Stimulated activated CD4-positive, alpha-beta T cell treated with anti-CD3 and anti-CD28 coated beads, Interleukin-12 subunit alpha, Interleukin-12 subunit beta, amount 100 ng/mL, for 24 hours (primary cell): Measurements from ENCODE around the gene VSIG10L.

Experiments
- DNase-seq, 2 experiments: peaks; one replicate each; pipeline ENCODE4 v3.0.0-alpha.2; 2020; ENCODE audit warnings: low read depth in 2 of 2

VSIG10L gene

DNA sequence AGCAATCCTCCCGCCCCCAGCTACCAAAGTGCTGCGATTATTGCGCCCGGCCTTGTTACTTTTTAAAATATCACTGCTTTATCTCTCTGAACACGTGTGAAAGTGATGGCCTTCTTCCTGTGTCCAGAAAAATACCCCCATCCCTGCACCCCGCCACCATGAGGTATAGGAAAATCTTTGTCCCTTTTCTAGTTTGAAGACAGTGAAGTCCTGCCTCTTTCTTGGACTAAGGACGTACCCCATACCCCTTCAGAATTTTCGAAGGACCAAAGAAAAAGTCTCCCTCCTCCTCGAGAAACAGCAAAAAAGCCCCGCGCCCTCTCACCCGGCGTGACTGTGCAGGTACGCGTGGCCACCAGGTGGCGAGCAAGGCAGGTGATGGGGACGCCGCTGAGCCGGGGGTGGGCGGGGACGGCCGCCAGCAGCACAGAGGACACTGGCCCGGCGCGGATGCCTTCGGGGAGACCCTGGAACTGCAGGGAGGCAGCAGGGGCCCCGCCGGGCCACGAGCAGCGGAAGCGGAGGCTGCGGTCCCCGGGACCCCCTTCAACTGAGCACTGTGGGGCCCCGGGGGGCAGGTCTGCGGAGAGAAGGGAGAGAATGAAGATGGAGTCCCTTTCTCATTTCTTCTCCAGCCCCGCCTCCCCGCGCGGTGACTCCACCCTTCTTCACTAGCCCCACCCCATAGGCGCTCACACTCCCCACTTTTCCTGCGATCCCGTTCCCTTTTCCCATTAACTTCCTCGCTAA lies 3.2 kb downstream of the VSIG10L start:
- DNase-seq, result peak; percentile 73 to 87

DNA sequence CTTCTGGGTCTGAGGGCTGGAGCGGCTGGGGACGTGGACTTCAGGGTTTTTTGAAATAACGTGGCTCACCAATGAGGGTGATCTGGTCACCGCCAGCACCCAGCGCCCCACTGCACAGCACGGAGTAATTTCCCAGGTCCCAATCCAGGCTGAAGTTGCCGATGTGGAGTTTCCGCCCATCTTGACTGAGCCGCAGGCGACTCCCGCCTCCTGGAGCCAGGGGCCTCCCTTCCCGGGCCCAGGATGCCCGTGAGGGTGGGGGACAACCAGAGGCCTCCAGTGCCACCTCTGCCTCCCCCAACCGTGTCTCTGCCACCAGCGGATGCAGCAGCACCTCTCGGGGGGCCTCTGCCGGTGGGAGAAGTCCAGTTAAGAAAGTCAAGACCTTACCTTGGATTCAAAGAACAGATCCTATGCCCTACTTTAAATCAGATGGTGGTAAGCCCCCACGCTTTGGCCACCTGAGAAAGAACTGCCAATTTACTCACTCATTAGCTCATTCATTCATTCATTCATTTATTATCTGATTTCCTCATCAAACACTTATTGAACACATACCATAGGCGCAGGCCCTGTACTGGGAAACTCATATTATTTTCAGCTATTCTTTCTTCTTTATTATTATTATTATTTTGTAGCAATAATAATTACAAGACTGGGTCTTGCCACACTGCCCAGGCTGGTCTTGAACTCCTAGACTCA lies 3.9 kb downstream of the VSIG10L start:
- DNase-seq, result no peak

DNA sequence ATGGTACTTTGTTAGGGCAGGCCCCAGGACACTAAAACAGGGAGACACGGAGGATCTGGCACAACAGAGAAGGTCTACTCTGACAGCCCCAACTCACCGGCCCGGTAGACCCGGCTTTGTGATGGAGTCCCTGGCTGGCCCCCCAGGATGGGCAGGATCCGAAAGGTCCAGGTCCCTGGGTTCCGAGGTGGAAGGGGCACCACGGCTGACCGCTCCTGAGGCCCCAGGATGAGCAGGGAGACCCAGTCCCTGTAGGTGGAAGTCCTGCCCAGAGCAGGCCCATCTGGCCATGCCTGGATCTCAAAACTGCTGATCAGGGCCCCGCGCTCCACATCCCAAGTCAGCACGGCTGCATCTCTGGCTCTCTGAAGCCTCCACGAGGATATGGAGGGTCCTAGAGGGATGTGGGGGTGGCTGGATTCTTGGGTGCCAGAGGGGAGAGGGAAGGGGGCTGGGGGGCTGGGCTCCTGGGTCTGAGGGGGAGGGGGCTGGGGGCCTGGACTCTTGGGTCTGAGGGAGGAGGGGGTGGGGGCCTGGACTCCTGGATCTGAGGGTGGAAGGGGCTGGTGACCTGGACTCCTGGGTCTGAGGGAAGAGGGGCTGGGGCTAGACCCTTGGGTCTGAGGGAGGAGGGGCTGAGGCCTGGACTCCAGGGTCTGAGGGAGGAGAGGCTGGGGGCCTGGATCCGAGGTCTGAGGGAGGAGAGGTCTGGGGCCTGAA lies 4.6 kb downstream of the VSIG10L start:
- DNase-seq, result no peak

DNA sequence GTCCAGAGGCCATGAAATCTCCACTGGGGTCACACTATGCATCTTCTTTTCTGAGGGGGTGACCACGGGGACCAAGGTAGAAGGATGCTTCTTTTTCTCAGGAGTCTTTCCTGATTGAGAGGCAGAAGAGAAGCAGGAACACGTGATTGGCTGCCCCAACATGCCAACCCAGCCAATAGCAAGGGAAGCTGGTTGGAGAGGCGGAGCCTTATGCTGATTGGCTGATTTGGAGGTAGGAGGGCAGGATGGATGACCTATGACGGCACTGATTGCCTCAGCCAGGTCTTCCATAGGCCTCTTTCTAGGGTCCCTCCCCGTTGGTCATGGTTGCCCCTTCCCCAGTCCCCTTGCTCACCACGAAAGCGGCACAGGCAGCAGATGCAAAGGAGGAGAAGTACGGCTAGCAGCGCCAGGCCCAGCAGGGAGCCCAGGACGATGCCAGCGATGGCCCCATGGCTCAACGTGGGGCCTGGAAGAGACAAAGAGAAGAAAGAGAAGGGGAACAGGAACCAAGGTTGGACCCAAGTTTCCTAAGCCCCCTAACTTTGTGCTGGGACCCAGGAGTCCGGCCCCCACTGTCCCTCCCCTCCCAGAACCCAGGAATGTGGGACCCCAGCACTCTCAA lies 8.0 kb downstream of the VSIG10L start:
- no peak for DNase-seq

DNA sequence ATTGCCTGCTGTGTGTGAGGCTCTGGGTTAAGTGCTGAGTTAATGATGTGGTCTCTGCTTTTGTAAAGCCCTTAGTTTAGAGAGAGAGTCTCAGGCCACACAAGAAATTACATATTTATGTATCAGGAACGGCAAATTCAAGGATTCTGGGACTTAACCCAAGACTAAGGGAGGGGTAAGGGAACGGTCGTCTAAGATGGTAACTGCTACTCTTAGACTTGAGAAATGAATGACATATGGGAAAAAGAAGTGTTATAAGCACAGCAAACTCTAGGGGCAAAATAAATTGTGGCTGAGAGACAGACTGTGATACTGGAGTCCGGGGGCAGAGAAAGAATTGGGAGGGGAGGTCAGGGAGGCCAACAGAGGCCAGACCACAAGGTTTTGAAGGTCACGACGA lies 10.2 kb downstream of the VSIG10L start:
- DNase-seq, result no peak

DNA sequence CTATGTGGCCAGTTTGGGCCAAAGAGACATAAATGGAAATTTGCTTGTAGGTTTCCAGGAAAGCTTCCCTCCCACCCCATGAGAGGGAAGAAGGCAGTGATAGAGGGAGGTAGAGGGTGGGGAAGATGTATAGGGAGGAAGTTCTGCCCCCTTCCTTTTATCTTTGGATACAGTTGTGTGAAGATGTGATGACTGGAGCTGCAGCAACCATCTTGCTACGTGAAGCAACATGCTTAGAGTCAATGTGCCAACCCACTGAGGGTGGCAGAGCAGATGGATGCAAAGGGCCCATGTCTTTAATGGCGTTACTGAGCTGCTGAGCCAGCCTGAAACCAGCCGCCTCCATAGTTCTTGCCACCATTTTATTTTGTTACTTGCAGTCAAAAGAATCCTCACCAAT lies 10.7 kb downstream of the VSIG10L start:
- DNase-seq, result no peak

DNA sequence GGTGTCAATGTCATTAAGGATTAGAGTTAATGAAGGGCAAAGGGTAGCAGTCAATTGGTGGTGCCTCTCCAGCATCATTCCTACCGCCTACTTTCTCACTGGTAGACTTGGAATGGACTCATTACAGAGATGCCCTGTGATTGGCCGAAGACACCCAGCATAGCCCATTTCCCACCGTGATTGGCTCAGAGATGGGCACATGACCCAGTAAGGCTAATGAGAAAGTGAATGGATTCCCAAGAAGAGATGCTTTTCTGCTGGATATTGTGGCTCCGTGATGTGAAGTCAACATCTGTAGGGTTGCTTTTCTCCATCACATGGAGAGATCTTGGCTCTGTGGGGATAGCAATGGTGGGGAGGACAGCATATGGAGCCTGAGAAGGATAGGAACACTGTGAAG lies 11.6 kb downstream of the VSIG10L start:
- DNase-seq, result no peak

DNA sequence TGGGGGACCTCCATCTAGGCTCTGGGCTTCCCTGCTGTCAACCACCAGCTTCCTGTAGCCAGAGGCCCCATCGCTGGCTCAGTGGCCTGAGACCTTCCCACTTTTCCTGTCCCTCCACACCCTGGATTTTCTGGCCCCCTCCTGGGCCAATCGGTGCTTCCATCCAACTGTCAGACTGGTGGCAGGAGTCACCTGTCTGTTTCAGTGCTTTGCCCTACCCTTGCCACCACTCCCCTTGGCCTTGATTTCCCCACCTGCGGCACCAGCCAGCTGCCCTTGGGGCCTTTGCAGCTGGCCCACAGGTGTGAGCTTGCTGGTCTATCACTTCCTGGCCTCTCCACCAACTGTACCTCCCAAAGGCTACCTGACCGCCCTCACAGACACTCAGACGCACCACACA lies 12.5 kb downstream of the VSIG10L start:
- no peak for DNase-seq

DNA sequence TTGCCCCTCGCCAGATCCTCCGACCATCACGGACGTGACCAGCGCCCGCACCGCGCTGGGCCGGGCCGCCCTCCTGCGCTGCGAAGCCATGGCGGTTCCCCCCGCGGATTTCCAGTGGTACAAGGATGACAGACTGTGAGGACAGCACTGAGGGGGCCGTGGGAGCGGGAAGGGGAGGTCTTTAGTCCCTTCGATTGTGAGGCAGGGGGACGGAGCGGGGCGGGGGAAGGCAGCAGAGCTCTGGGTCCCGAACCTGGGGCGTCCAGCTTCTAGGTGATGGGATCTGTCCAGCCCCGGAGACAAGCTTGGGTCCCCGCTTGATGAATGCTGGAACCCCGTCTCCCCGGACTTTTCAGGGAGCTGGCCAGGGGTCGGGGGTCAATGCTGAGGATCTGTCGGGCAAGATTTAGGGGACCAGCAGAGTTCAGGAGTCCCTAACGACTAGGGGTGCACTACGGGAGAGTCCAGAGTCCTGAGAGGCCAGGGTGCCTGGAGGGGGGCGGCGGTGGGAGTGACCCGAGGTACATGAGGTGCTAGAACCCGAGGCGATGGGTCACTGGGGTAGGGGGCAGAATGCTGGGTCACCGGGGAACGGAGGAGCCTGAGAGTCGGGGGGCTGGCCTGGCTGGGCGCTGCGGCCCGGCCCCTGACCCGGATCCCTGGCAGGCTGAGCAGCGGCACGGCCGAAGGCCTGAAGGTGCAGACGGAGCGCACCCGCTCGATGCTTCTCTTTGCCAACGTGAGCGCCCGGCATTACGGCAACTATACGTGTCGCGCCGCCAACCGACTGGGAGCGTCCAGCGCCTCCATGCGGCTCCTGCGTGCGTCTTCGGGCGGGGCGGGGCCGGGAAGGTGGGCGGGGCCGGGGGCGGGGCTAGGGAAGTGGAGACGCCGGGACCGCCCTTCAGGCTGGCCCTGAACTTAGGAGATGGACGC lies 14.6 kb downstream of the VSIG10L start:
- DNase-seq, result peak; percentile 37 to 52

DNA sequence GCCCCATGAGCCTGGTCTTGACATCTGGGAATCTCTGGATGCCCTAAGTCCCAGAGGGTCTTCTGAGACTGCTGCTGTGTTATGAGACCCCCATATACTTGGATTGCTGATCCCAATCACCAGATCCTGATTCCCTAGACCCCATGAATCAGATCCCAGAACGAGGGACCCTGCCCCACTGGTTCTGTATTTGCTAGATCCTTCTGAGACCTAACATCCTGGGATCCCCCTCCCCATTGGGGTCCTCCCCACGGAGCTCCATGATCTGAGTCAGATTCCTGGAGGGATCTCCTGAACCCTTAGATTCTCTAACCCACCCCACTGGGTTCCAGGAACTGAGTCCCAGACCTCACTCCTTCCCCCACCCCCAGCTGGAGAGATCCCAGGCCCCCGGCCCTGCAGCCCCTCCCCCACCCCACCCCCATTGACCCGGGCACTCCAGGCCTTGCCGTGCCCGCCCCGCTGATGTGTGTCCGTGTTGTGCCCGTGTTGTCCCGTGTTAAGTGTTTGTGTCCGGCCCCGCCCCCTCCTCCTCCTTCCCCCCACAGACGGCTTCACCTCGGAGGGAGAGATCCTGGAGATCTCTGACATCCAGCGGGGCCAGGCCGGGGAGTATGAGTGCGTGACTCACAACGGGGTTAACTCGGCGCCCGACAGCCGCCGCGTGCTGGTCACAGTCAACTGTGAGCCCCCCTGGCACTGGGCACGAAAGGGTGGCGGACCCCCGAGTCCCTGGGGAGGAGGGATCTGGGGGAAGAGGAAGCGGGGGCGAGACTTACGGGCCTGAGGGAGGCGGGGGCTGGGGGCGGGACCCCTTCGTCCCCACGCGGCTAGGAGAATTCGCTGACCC lies 15.5 kb downstream of the VSIG10L start:
- no peak for DNase-seq

DNA sequence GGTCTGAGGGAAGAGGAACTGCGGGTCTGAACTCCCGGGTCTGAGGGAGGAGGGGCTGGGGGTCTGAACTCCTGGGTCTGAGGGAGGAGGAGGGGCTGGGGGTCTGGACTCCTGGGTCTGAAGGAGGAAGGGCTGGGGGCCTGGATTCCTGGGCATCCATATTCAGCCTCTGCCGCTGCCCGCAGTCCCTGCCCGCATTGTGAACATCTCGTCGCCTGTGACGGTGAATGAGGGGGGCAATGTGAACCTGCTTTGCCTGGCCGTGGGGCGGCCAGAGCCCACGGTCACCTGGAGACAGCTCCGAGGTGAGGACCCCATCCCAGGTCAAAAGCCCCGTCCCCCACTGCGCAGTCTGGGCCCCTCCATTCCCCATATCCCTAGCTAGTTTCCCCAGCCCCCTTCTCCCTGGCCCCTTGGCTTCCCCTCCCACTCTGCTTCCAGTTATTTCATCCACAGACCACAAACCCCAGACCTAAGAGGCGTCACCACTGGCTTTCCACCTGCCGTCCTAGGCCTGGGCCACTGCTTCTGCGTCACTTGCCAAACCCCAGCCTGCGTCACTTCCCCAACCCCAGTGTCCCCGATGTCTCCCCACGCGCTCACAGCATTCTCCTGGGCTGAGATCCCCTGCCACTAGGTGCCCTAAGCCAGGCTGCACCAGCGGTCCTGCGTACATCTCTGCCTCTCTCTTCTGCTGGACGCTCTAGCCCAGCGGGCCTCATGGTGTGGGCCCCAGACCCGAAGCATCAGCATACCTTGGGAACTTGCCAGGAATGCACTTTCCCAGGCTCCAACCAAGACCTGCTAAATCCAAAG lies 16.6 kb downstream of the VSIG10L start:
- DNase-seq, result no peak

DNA sequence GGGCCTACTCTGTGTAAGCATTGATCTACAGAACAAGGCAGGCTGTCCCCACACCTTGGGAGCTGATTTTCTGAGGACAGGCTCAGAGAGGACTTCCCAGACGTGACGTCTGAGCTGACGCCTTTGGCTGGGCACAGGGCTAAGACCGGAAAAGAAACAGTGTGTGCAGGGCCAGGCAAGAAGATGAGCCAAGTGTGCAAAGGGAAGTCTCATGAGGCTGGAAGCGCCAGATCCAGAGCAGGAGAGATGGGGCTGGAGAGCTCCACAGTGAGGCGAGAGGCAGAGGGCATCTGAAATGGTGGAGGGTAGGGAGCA lies 17.8 kb downstream of the VSIG10L start:
- DNase-seq, result no peak

DNA sequence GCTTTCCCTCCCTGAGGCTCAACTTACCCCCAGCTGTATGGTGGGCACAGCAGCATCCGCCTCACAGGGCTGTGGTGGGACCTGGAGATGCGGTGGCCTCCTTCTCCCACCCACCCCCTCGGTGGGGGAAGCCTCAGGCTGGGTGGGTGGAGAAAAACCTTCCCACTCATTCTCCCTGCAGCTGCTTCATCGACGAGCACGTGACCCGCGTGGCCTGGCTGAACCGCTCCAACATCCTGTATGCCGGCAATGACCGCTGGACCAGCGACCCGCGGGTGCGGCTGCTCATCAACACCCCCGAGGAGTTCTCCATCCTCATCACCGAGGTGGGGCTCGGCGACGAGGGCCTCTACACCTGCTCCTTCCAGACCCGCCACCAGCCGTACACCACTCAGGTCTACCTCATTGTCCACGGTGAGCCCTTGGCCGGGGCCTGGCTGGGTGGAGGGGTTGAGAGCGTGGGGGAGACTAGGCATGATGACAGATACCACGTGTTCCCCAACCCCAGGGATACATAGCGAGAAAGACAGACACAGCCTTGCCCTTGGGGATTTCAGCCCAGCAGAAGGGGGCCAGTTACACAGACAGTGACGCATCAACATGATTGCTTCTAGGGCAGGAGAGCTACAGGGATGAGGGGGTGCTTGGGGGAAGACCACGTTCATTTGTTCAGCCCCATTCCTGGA lies 18.3 kb downstream of the VSIG10L start:
- no peak for DNase-seq

DNA sequence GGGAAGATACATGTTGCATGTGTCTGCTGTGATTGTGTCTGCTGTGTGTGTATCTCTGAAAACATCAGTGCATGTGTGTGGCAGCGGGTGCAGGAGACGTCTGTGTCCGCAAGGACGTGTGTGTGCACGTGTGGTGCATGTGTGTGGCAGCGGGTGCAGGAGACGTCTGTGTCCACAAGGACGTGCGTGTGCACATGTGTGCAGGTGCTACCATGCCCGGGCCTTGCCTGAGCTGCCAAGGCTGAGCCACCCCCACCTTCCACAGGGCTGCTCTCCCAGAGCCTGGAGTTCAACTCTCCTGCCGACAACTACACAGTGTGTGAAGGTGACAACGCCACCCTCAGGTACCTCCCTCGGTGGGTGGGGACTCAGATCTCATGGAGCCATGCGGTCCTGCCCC lies 20.1 kb downstream of the VSIG10L start:
- no peak for DNase-seq

DNA sequence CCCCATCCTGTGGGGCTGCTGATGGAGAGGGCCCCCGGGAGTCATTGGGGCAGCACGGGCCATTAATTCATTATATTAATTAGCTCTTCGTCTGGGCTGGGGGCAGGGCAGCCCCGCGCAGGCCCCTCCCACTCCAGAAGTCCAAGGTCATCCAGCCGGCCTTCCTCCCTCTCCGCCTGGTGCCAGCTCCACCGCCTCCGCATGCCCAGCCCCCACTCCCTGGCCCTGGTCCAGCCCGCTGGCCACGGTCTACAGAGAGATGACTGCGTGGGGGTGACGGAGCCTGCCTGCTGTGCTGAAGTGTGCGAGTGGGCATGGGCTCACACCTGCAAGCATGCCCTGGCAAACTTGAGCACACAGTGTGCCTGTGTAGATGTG lies 21.7 kb downstream of the VSIG10L start:
- no peak for DNase-seq

DNA sequence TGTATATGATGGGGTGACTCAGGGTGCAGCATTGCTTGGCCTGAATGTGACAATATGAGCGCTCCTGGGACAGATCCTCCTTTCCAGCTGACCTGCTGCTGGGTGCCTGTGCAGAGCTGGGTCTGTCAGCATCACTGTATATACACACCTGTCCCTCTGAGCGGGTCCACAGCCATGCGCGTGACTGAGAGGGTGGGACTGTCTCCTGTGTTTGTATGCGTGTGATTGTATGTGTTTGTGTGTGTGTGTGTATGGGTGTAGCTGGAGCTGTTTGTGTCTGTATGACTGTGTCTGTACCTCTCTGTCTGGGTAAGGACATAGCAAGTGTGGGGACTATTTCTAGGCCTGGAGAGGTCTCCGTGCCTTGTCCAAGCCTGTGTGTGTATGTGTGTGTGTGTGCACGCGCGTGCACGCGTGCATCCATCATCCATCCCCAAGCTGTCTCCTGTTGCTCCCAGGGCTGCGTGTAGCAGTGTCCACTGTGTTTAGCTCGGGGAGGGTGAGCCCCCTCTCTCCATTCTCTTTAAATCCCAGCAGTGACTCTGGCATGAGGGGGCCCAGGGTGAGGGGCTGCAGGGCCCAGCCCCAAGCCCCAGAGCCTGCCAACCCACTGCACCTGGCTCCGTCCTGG lies 22.2 kb downstream of the VSIG10L start:
- DNase-seq, result no peak

DNA sequence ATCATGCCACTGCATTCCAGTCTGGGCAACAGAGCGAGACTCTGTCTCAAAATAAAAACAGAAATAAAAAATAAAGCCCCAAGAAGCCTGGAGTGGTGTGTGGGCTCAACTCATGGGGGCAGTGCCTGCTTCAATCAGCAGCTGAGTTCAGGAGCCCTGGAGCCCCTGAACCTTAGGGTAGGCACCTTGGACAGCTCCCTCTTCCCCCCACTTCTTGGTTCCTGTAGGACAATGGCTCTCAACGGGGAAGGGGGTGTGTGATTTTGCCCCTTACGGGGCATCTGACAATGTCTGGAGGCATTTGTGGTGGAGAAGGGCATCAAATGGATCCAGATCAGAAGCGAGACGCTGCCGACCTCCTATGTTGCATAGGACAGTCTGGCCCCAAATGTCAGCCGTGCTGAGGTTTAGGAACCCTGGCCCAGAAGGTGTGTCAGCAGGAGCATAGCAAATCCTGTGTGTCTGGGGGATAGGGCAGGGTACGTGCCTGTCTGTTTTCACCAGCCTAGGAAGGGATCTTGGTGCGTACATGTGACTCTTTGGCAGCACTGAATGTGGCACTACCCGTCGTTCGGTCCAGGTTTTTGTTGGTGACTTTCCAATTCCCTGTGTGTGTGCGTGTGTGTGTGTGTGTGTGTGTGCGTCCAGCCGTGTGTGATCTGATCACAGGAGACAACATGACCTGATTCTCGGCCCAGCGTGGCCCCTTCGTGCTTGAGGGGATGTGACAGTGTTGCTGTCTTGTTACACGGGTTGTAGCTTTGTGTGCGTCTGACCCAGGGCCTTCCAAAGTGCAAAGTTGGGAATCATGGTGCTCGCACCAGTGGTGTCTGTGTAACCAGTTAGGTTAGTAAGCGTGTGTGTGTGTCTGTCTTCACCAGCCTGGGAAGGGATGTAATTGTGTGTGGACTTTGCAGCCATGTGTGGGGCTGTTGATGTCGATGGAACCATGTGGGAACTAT lies 23.0 kb downstream of the VSIG10L start:
- DNase-seq, result no peak
